ENCODE results near the gene RNF5. TPM values are rescaled to one million over a fixed set of nuclear protein-coding genes. Genes with fewer than 3 reads are reported as not detected.

Gene RNF5
- total and polyA plus RNA-seq, 9 of the 15 experiments (the other 6 are each of a cell fraction or from before 2014, with no cell fraction given): 62.2 to 245 (median 129) TPM

DNA sequence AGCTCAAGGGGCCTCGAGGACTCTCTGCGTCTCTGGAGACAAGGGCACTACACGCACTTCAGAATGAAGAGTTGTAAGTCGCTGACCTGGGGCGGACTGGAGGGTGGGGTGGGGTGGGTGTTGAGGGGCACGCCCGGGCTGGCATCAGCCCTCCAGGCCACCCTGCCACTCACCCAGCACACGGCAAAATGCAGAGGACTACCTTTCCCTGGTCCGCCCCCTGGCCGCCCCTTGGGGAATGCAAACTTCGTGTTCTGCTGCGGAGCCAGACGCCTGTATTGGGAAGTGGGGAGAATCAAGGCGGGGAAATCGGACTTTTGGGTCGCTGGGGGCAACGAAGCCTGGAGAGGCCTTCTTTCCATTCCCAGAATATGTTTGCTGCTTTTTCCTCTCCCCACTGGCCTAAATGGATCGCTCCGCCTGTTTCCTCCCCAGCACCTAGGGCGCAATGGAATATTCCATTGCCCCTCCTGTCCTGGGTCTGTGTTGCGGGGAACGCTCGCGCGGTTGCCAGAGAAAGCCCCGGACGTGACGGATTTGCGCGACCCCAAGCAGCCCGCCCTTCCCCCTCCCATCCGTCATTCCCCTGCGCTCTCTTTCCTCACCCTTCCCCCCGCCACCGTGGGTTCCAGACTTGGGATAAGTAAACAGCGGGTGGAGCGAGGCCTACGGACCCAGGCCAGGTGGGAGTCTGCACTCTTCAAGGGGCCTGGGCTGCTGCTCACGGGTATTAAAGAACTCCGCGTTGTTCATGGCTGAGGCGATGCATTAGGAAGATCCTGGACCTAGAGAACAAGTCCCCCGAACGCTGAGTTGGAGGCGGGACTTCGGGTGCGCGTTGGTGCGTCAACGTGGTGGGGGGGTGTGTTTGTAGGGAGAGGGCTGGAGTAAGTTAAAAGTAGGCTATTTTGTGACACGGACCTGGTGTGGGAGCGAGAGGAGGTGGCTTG is 24.4 kb upstream of the RNF5 start, which contains the start of gene PPT2 (continued):
- TF ChIP-seq JUNB (CRISPR knock-in tag; conservative IDR thresholded peaks at IDR 0.05): no peak
- TF ChIP-seq, protein P1, sequence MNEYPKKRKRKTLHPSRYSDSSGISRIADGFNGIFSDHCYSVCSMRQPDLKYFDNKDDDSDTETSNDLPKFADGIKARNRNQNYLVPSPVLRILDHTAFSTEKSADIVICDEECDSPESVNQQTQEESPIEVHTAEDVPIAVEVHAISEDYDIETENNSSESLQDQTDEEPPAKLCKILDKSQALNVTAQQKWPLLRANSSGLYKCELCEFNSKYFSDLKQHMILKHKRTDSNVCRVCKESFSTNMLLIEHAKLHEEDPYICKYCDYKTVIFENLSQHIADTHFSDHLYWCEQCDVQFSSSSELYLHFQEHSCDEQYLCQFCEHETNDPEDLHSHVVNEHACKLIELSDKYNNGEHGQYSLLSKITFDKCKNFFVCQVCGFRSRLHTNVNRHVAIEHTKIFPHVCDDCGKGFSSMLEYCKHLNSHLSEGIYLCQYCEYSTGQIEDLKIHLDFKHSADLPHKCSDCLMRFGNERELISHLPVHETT (CRISPR knock-in tag; conservative IDR thresholded peaks at IDR 0.05 in 1 of 2, IDR thresholded peaks at IDR 0.05 in 1 of 2): 0 out of 4 replicates have a peak, but pooled peaks of 1 of the 2 experiments have one; percentile 32
- TF ChIP-seq MAFF (IDR thresholded peaks at IDR 0.05; ENCODE audit: low read length): peak; percentile 39
- TF ChIP-seq SMARCE1 (IDR thresholded peaks at IDR 0.05): no peak
- no peak for TF ChIP-seq KDM2B (CRISPR knock-in tag; IDR thresholded peaks at IDR 0.05)
- TF ChIP-seq ZNF57 (CRISPR knock-in tag; IDR thresholded peaks at IDR 0.05): no peak
- TF ChIP-seq GABPB2 (CRISPR knock-in tag; conservative IDR thresholded peaks at IDR 0.05): no peak
- 0 out of 2 replicates have a peak, but pooled peaks have one; percentile 21 for TF ChIP-seq NR2F6 (CRISPR knock-in tag; IDR thresholded peaks at IDR 0.05)
- TF ChIP-seq, protein P2, sequence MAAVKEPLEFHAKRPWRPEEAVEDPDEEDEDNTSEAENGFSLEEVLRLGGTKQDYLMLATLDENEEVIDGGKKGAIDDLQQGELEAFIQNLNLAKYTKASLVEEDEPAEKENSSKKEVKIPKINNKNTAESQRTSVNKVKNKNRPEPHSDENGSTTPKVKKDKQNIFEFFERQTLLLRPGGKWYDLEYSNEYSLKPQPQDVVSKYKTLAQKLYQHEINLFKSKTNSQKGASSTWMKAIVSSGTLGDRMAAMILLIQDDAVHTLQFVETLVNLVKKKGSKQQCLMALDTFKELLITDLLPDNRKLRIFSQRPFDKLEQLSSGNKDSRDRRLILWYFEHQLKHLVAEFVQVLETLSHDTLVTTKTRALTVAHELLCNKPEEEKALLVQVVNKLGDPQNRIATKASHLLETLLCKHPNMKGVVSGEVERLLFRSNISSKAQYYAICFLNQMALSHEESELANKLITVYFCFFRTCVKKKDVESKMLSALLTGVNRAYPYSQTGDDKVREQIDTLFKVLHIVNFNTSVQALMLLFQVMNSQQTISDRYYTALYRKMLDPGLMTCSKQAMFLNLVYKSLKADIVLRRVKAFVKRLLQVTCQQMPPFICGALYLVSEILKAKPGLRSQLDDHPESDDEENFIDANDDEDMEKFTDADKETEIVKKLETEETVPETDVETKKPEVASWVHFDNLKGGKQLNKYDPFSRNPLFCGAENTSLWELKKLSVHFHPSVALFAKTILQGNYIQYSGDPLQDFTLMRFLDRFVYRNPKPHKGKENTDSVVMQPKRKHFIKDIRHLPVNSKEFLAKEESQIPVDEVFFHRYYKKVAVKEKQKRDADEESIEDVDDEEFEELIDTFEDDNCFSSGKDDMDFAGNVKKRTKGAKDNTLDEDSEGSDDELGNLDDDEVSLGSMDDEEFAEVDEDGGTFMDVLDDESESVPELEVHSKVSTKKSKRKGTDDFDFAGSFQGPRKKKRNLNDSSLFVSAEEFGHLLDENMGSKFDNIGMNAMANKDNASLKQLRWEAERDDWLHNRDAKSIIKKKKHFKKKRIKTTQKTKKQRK (IDR thresholded peaks at IDR 0.05; ENCODE audit: borderline replicate concordance, low read depth, low read length): no peak
- no peak for TF ChIP-seq KLF6 (CRISPR knock-in tag; IDR thresholded peaks at IDR 0.05; ENCODE audit: borderline replicate concordance)
- TF ChIP-seq, protein P3, sequence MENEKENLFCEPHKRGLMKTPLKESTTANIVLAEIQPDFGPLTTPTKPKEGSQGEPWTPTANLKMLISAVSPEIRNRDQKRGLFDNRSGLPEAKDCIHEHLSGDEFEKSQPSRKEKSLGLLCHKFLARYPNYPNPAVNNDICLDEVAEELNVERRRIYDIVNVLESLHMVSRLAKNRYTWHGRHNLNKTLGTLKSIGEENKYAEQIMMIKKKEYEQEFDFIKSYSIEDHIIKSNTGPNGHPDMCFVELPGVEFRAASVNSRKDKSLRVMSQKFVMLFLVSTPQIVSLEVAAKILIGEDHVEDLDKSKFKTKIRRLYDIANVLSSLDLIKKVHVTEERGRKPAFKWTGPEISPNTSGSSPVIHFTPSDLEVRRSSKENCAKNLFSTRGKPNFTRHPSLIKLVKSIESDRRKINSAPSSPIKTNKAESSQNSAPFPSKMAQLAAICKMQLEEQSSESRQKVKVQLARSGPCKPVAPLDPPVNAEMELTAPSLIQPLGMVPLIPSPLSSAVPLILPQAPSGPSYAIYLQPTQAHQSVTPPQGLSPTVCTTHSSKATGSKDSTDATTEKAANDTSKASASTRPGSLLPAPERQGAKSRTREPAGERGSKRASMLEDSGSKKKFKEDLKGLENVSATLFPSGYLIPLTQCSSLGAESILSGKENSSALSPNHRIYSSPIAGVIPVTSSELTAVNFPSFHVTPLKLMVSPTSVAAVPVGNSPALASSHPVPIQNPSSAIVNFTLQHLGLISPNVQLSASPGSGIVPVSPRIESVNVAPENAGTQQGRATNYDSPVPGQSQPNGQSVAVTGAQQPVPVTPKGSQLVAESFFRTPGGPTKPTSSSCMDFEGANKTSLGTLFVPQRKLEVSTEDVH (IDR thresholded peaks at IDR 0.05; ENCODE audit: low read depth, partially characterized antibody): peak; percentile 83
- TF ChIP-seq KAT8 (IDR thresholded peaks at IDR 0.05; ENCODE audit: low read depth): no peak
- TF ChIP-seq ZC3H4 (CRISPR knock-in tag; IDR thresholded peaks at IDR 0.05; ENCODE audit: borderline replicate concordance): peak; percentile 87; the same call in 1 of the 2 replicates
- peak; percentile 99 for TF ChIP-seq CREB1 (IDR thresholded peaks at IDR 0.05)
- TF ChIP-seq CREB1 (CRISPR knock-in tag; IDR thresholded peaks at IDR 0.05): peak; percentile 99
- 0 out of 2 replicates have a peak, but pooled peaks have one; percentile 67 for TF ChIP-seq ZNF282 (CRISPR knock-in tag; IDR thresholded peaks at IDR 0.05)
- TF ChIP-seq ZBTB7A (IDR thresholded peaks at IDR 0.05; ENCODE audit: borderline replicate concordance, control insufficient read depth, low read depth, low read length): peak; percentile 82; the same call in 1 of the 2 replicates
- TF ChIP-seq, protein P4, sequence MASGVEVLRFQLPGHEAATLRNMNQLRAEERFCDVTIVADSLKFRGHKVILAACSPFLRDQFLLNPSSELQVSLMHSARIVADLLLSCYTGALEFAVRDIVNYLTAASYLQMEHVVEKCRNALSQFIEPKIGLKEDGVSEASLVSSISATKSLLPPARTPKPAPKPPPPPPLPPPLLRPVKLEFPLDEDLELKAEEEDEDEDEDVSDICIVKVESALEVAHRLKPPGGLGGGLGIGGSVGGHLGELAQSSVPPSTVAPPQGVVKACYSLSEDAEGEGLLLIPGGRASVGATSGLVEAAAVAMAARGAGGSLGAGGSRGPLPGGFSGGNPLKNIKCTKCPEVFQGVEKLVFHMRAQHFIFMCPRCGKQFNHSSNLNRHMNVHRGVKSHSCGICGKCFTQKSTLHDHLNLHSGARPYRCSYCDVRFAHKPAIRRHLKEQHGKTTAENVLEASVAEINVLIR (CRISPR knock-in tag; IDR thresholded peaks at IDR 0.05): peak; percentile 92

All from K562 (cell line).